Astrocyte (in vitro differentiated cells and primary cell): Measurements from ENCODE around the gene HLA-DRA. TPM values are rescaled to one million over a fixed set of nuclear protein-coding genes. Genes with fewer than 3 reads are reported as not detected.

Experiments
- DNase-seq: peaks from one replicate; pipeline ENCODE4 v3.0.0-alpha.2; 2010; ENCODE audit warnings: low read depth
- FAIRE-seq: peaks from 2 replicates; lab custom pipeline; 2011; peaks lifted over from hg19 to GRCh38; lab: Jason Lieb, UNC
- H2AFZ ChIP-seq: 2 replicates; pipeline ENCODE4 v1.6.0; 2012; ENCODE audit warnings: low read depth, low read length, inconsistent platforms
- H3K27ac ChIP-seq: 2 replicates; pipeline ENCODE4 v1.5.1; 2011; ENCODE audit warnings: low read depth, low read length, inconsistent platforms
- H3K27me3 ChIP-seq: 2 replicates; pipeline ENCODE4 v1.6.0; 2011; ENCODE audit warnings: low read length, inconsistent platforms; ENCODE audit not compliant: insufficient read depth
- H3K36me3 ChIP-seq: 2 replicates; pipeline ENCODE4 v1.5.1; 2011; ENCODE audit warnings: low read length, inconsistent platforms; ENCODE audit not compliant: insufficient read depth
- H3K4me1 ChIP-seq: 2 replicates; pipeline ENCODE4 v1.5.1; 2011; ENCODE audit warnings: low read length, inconsistent platforms; ENCODE audit not compliant: insufficient read depth
- H3K4me2 ChIP-seq: 2 replicates; pipeline ENCODE4 v1.6.0; 2012; ENCODE audit warnings: low read length, inconsistent platforms
- H3K4me3 ChIP-seq: 2 replicates; pipeline ENCODE4 v1.5.1; 2011; ENCODE audit warnings: low read depth, mild to moderate bottlenecking, low read length, inconsistent platforms; ENCODE audit not compliant: insufficient read depth
- H3K79me2 ChIP-seq: 2 replicates; pipeline ENCODE4 v1.6.0; 2012; ENCODE audit warnings: mild to moderate bottlenecking, low read length, inconsistent platforms; ENCODE audit not compliant: insufficient read depth
- H3K9ac ChIP-seq: 2 replicates; pipeline ENCODE4 v1.6.0; 2012; ENCODE audit warnings: mild to moderate bottlenecking, low read length, inconsistent platforms
- H3K9me3 ChIP-seq: 2 replicates; pipeline ENCODE4 v1.5.1; 2012; ENCODE audit warnings: low read depth, mild to moderate bottlenecking, low read length, inconsistent platforms; ENCODE audit not compliant: insufficient read depth
- H4K20me1 ChIP-seq: 2 replicates; pipeline ENCODE4 v1.6.0; 2012; ENCODE audit warnings: low read length, inconsistent platforms; ENCODE audit not compliant: insufficient read depth
- H3K27ac Mint-ChIP-seq: one replicate; pipeline ENCODE4 v1.8.0; 2021; ENCODE audit warnings: mild to moderate bottlenecking, mixed read lengths; ENCODE audit not compliant: unreplicated experiment
- H3K27me3 Mint-ChIP-seq: one replicate; pipeline ENCODE4 v1.8.0; 2021; ENCODE audit warnings: low read depth, mixed read lengths; ENCODE audit not compliant: unreplicated experiment
- H3K36me3 Mint-ChIP-seq: one replicate; pipeline ENCODE4 v1.8.0; 2021; ENCODE audit warnings: low read depth, mixed read lengths; ENCODE audit not compliant: unreplicated experiment
- H3K4me1 Mint-ChIP-seq: one replicate; pipeline ENCODE4 v1.8.0; 2021; ENCODE audit warnings: low read depth, mixed read lengths; ENCODE audit not compliant: unreplicated experiment
- H3K4me3 Mint-ChIP-seq: one replicate; pipeline ENCODE4 v1.8.0; 2021; ENCODE audit warnings: mild to moderate bottlenecking, moderate library complexity, mixed read lengths; ENCODE audit not compliant: unreplicated experiment
- H3K9me3 Mint-ChIP-seq: one replicate; pipeline ENCODE4 v1.8.0; 2021; ENCODE audit warnings: mild to moderate bottlenecking, mixed read lengths; ENCODE audit not compliant: unreplicated experiment
- CTCF ChIP-seq: IDR thresholded peaks from 2 replicates; pipeline ENCODE4 v1.5.1; 2011; ENCODE audit warnings: low read depth, mild to moderate bottlenecking, inconsistent platforms, low read length, moderate library complexity; ENCODE audit not compliant: insufficient read depth
- EZH2 ChIP-seq: IDR thresholded peaks from 2 replicates; pipeline ENCODE4 v1.6.1; 2012; ENCODE audit warnings: mild to moderate bottlenecking, low read length, inconsistent platforms; ENCODE audit not compliant: insufficient read depth
- total RNA-seq: library from RNA; stranded (reverse); gene quantifications from 2 replicates; pipeline ENCODE4 v1.2.1, GENCODE V29; 2021

Gene HLA-DRA
- total RNA-seq, 1 donor from 2014 or later, result not detected

GRCh38 chr6:32491700-32492099 lies 52.0 kb downstream of the HLA-DRA start:
- no peaks in the 10 kb centered on the region for H3K4me1 ChIP-seq
- no peaks in the 10 kb centered on the region for H3K27me3 ChIP-seq
- H3K4me2 ChIP-seq, result no peak overlapping the region
- no peaks in the 10 kb centered on the region for H3K79me2 ChIP-seq
- TF ChIP-seq CTCF (no peak), EZH2 (no peak)
- no peaks in the 10 kb centered on the region for H4K20me1 ChIP-seq
- DNase-seq (no peak), FAIRE-seq (no peak)
- H3K27ac Mint-ChIP-seq, result no peak overlapping the region
- no peaks in the 10 kb centered on the region for H3K4me1 Mint-ChIP-seq
- no peak overlapping the region for H3K4me3 ChIP-seq
- no peak overlapping the region for H3K4me3 Mint-ChIP-seq
- no peaks in the 10 kb centered on the region for H3K9me3 ChIP-seq
- no peak overlapping the region for H3K9ac ChIP-seq
- no peaks in the 10 kb centered on the region for H3K36me3 ChIP-seq
- H3K36me3 Mint-ChIP-seq, result no peaks in the 10 kb centered on the region
- H3K27ac ChIP-seq, result no peak overlapping the region
- no peak overlapping the region for H2AFZ ChIP-seq
- no peaks in the 10 kb centered on the region for H3K27me3 Mint-ChIP-seq
- H3K9me3 Mint-ChIP-seq, result no peaks in the 10 kb centered on the region

- Mint-ChIP-seq H3K4me1 (no peaks in the 10 kb centered on the region), H3K27me3 (no peaks in the 10 kb centered on the region), H3K27ac (no peak overlapping the region), H3K9me3 (no peaks in the 10 kb centered on the region), H3K36me3 (no peaks in the 10 kb centered on the region), H3K4me3 (no peak overlapping the region)
- FAIRE-seq (no peak), DNase-seq (no peak)
- Histone ChIP-seq H3K9ac (no peak overlapping the region), H3K4me2 (no peak overlapping the region), H2AFZ (no peak overlapping the region), H3K27me3 (no peaks in the 10 kb centered on the region), H3K9me3 (no peaks in the 10 kb centered on the region), H3K4me1 (no peaks in the 10 kb centered on the region), H3K27ac (no peak overlapping the region), H3K36me3 (no peaks in the 10 kb centered on the region), H4K20me1 (no peaks in the 10 kb centered on the region), H3K79me2 (no peaks in the 10 kb centered on the region), H3K4me3 (no peak overlapping the region)
- TF ChIP-seq CTCF (no peak), EZH2 (no peak)
Measured at GRCh38 chr6:32492351-32492750, 52.7 kb downstream of the HLA-DRA start.

Other genes starting within 250 kb of the HLA-DRA start
- 80.7 and 83.7 TPM in 2 replicates for gene PBX2, start 249.7 kb upstream of the HLA-DRA start, total RNA-seq
- 9.6 and 10.2 TPM in 2 replicates for gene GPSM3, start 247.2 kb upstream of the HLA-DRA start, total RNA-seq
- 0.57 and 0.60 TPM in 2 replicates for gene NOTCH4, start 215.8 kb upstream of the HLA-DRA start, total RNA-seq
- gene TSBP1, start 68.0 kb upstream of the HLA-DRA start, total RNA-seq, result not detected in 2 replicates
- gene BTNL2, start 32.7 kb upstream of the HLA-DRA start, total RNA-seq, result not detected in 2 replicates
- gene HLA-DRB5, start 90.4 kb downstream of the HLA-DRA start, total RNA-seq, result not detected in 2 replicates
- gene HLA-DRB1, start 150.0 kb downstream of the HLA-DRA start, total RNA-seq, result 0.93 and 1.5 TPM in 2 replicates
- gene HLA-DQA1, start 197.5 kb downstream of the HLA-DRA start, total RNA-seq, result not detected in 2 replicates
- 3.7 and 4.1 TPM in 2 replicates for gene HLA-DQB1, start 226.8 kb downstream of the HLA-DRA start, total RNA-seq